A549 (cell line): Measurements from ENCODE around the gene RNF166. TPM values are rescaled to one million over a fixed set of nuclear protein-coding genes. Genes with fewer than 3 reads are reported as not detected.

Experiments
- ATAC-seq, 2 experiments: fragments of 200-7000 bp in 1 of 2; fragments of >200 bp in 1 of 2; cut with Nextera tagmentation in 1 of 2; cut with Tn5 transposase in 1 of 2; 3 replicates each; pipeline versions ENCODE4 v1.8.0 to v1.9.1; 2018 to 2020; ENCODE audit warnings: mild to moderate bottlenecking in 1 of 2, moderate library complexity in 1 of 2
- CTCF ChIA-PET: fragments of 300-600 bp; sonication (Branson Sonifier 250); formaldehyde crosslinking; extraction: SDS; loops from one replicate; lab custom pipeline; 2021; ENCODE audit warnings: antibody characterized with exemption, inconsistent platforms; lab: Yijun Ruan, JAX
- POLR2A ChIA-PET: fragments of 350-600 bp; formaldehyde crosslinking; extraction: SDS; loops from one replicate; lab custom pipeline; 2021; ENCODE audit warnings: antibody characterized with exemption, inconsistent platforms; lab: Yijun Ruan, JAX
- DNase-seq, 2 experiments: peaks; one replicate each; pipeline versions ENCODE4 v3.0.0 to v3.0.0-alpha.2; 2011 to 2016; ENCODE audit warnings: low read depth in 1 of 2, low spot score in 1 of 2
- FAIRE-seq: peaks from 2 replicates; lab custom pipeline; 2011; peaks lifted over from hg19 to GRCh38; lab: Jason Lieb, UNC
- H3K27ac ChIP-seq, 2 experiments: fragments of >200 bp; sonication (Bioruptor Twin); formaldehyde crosslinking; 3 replicates each; pipeline ENCODE4 v1.5.1; 2016 to 2017
- H3K4me1 ChIP-seq: fragments of >200 bp; sonication (Bioruptor Twin); formaldehyde crosslinking; 3 replicates; pipeline ENCODE4 v1.6.1; 2016
- H3K4me2 ChIP-seq: fragments of >200 bp; sonication (Bioruptor Twin); formaldehyde crosslinking; 3 replicates; pipeline ENCODE4 v1.6.1; 2016
- H3K4me3 ChIP-seq: fragments of >200 bp; sonication (Bioruptor Twin); formaldehyde crosslinking; 3 replicates; pipeline ENCODE4 v1.5.1; 2016
- H3K9me3 ChIP-seq: fragments of >200 bp; sonication (Bioruptor Twin); formaldehyde crosslinking; 3 replicates; pipeline ENCODE4 v1.6.1; 2016
- BHLHE40 ChIP-seq: IDR thresholded peaks from 2 replicates; pipeline ENCODE4 v1.6.1; 2012; ENCODE audit warnings: low read depth, low read length, inconsistent platforms
- CEBPB ChIP-seq, 2 experiments: fragments of >200 bp in 1 of 2; sonication (Bioruptor Twin) in 1 of 2; formaldehyde crosslinking in 1 of 2; IDR thresholded peaks; 2 replicates each; pipeline ENCODE4 v1.6.1; 2012 to 2016
- CHD2 ChIP-seq: fragments of 150-350 bp; IDR thresholded peaks from 2 replicates; pipeline ENCODE4 v1.6.1; 2014; ENCODE audit warnings: low read length; ENCODE audit not compliant: partially characterized antibody
- CHD4 ChIP-seq: fragments of 200-600 bp; sonication (generic); IDR thresholded peaks from 2 replicates; pipeline ENCODE4 v1.6.1; 2016; ENCODE audit warnings: antibody characterized with exemption, mild to moderate bottlenecking, borderline replicate concordance
- EHF ChIP-seq: fragments of 250-450 bp; sonication (Bioruptor Pico); IDR thresholded peaks from 2 replicates; pipeline ENCODE4 v1.5.0; 2020; ENCODE audit warnings: mild to moderate bottlenecking
- EP300 ChIP-seq, 2 experiments: fragments of >200 bp; sonication (Bioruptor Twin); formaldehyde crosslinking; IDR thresholded peaks; 2 replicates in 1 of 2; 3 replicates in 1 of 2; pipeline ENCODE4 v1.6.1; 2016 to 2017
- ESRRA ChIP-seq: fragments of 150-350 bp; IDR thresholded peaks from 2 replicates; pipeline ENCODE4 v1.6.1; 2014; ENCODE audit warnings: mild to moderate bottlenecking, low read length, borderline replicate concordance
- FOSB ChIP-seq: fragments of 250-450 bp; sonication (Bioruptor Pico); IDR thresholded peaks from 2 replicates; pipeline ENCODE4 v1.5.0; 2020; ENCODE audit warnings: mild to moderate bottlenecking, moderate library complexity
- FOSL2 ChIP-seq, 2 experiments: fragments of 450-650 bp in 1 of 2; fragments of >200 bp in 1 of 2; sonication (Bioruptor Twin) in 1 of 2; formaldehyde crosslinking; IDR thresholded peaks; 2 replicates each; pipeline versions ENCODE4 v1.5.0 to v1.6.1; 2016 to 2020; ENCODE audit warnings: mild to moderate bottlenecking in 1 of 2, moderate library complexity in 1 of 2
- HEYL ChIP-seq: fragments of 250-450 bp; sonication (Bioruptor Pico); IDR thresholded peaks from 2 replicates; pipeline ENCODE4 v1.8.0; 2021; ENCODE audit warnings: mild to moderate bottlenecking, moderate library complexity
- HMGXB4 ChIP-seq: fragments of 250-450 bp; sonication (Bioruptor Pico); IDR thresholded peaks from 2 replicates; pipeline ENCODE4 v1.5.0; 2021; ENCODE audit warnings: mild to moderate bottlenecking, moderate library complexity, borderline replicate concordance
- HOXB5 ChIP-seq: fragments of 250-450 bp; sonication (Bioruptor Pico); IDR thresholded peaks from 2 replicates; pipeline ENCODE4 v1.5.0; 2020; ENCODE audit warnings: mild to moderate bottlenecking, moderate library complexity
- JUNB ChIP-seq: fragments of >200 bp; sonication (Bioruptor Twin); formaldehyde crosslinking; IDR thresholded peaks from 2 replicates; pipeline ENCODE4 v1.6.1; 2016
- KDM1A ChIP-seq: fragments of 200-600 bp; sonication (generic); IDR thresholded peaks from 2 replicates; pipeline ENCODE4 v1.6.1; 2016; ENCODE audit warnings: low read depth, mild to moderate bottlenecking
- MAX ChIP-seq: IDR thresholded peaks from 2 replicates; pipeline ENCODE4 v1.6.1; 2012
- MAZ ChIP-seq: fragments of 150-350 bp; IDR thresholded peaks from 2 replicates; pipeline ENCODE4 v1.6.1; 2014; ENCODE audit warnings: antibody characterized with exemption, low read depth, low read length, borderline replicate concordance
- MYC ChIP-seq: IDR thresholded peaks from 2 replicates; pipeline ENCODE4 v1.6.1; 2012; ENCODE audit warnings: mild to moderate bottlenecking, inconsistent platforms, low read length, improper control_type of control experiment, borderline replicate concordance
- NFE2L2 ChIP-seq: fragments of 150-350 bp; conservative IDR thresholded peaks from 2 replicates; pipeline ENCODE4 v1.6.1; 2014; ENCODE audit warnings: low read length
- NPAS2 ChIP-seq: fragments of 250-450 bp; sonication (Bioruptor Pico); IDR thresholded peaks from 2 replicates; pipeline ENCODE4 v1.8.0; 2022; ENCODE audit warnings: mild to moderate bottlenecking, moderate library complexity, borderline replicate concordance
- POLR2A ChIP-seq: IDR thresholded peaks from 2 replicates; pipeline ENCODE4 v1.6.1; 2012; ENCODE audit warnings: mild to moderate bottlenecking, low read length
- POLR2AphosphoS2 ChIP-seq: conservative IDR thresholded peaks from 2 replicates; pipeline ENCODE4 v1.6.1; 2012; ENCODE audit warnings: low read length, improper control_type of control experiment, inconsistent platforms
- RAD21 ChIP-seq, 2 experiments: fragments of >200 bp in 1 of 2; sonication (Bioruptor Twin) in 1 of 2; formaldehyde crosslinking in 1 of 2; IDR thresholded peaks in 1 of 2; conservative IDR thresholded peaks in 1 of 2; 2 replicates in 1 of 2; 3 replicates in 1 of 2; pipeline ENCODE4 v1.6.1; 2012 to 2018; ENCODE audit warnings: inconsistent platforms in 1 of 2
- RCOR1 ChIP-seq: fragments of 150-350 bp; IDR thresholded peaks from 2 replicates; pipeline ENCODE4 v1.6.1; 2014; ENCODE audit warnings: antibody characterized with exemption, low read length, low read depth
- RFX5 ChIP-seq: fragments of 450-650 bp; IDR thresholded peaks from 2 replicates; pipeline ENCODE4 v1.7.1; 2014; ENCODE audit warnings: antibody characterized with exemption, mild to moderate bottlenecking, moderate library complexity
- TFCP2L1 ChIP-seq: fragments of 250-450 bp; sonication (Bioruptor Pico); IDR thresholded peaks from 2 replicates; pipeline ENCODE4 v1.5.0; 2021; ENCODE audit warnings: mild to moderate bottlenecking
- ZC3H11A ChIP-seq: fragments of 450-650 bp; IDR thresholded peaks from 2 replicates; pipeline ENCODE4 v1.6.1; 2014; ENCODE audit warnings: antibody characterized with exemption, mild to moderate bottlenecking
- WGBS: methylation state at CpG from one replicate; pipeline ENCODE4 v1.1.6; 2017; ENCODE audit errors: missing lambda C conversion rate; 5-methylcytosine and 5-hydroxymethylcytosine counted together
- polyA plus RNA-seq, 4 experiments: library from polyadenylated mRNA; depleted of rRNA in 3 of 4; stranded (reverse); fragments of >200 nt; fragmentation: RNase III in 1 of 4; extraction: RNeasy Plus Mini Kit Qiagen cat#74134 plus additional on column Dnase treatment in 1 of 4; gene quantifications; 2 replicates in 3 of 4; 3 replicates in 1 of 4; pipeline ENCODE4 v1.2.3, GENCODE V29; 2011 to 2017
- TF ChIP-seq, protein P1 (sequence below): fragments of >200 bp; sonication (Bioruptor Twin); formaldehyde crosslinking; IDR thresholded peaks from 3 replicates; pipeline ENCODE4 v1.6.1; 2016
- TF ChIP-seq, protein P2 (sequence below): fragments of 450-650 bp; IDR thresholded peaks from 2 replicates; pipeline ENCODE4 v1.6.1; 2014; ENCODE audit warnings: antibody characterized with exemption
- TF ChIP-seq, protein P3 (sequence below): fragments of >200 bp; sonication (Bioruptor Twin); formaldehyde crosslinking; IDR thresholded peaks from 3 replicates; pipeline ENCODE4 v1.5.1; 2016

The RNF166 gene
- polyA plus RNA-seq, 2 of the 4 experiments (the other 2 are of a cell fraction): 9.4 to 11.6 TPM

DNA sequence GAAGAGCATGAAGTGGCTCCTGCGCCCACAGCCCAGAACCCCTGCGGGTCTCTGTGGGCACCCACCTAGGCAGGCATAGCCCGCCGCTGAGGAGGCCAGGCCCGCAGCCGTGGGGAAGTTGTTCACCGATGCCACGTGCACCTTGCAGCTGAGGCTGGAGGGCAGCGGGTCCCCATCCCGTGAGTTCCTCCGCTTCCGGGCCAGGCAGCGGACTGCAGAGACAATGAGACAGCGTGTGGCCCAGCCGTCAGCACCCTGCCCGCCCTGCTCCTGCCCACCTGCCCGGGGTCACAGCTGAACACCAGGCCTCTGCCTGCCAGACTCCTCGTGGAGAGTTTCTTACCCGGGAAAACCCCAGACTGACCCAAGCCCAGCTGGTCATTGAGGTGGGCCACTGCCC lies 48.8 kb downstream of the RNF166 start:
- no peak overlapping the region for H3K4me2 ChIP-seq
- no peak overlapping the region for H3K4me3 ChIP-seq
- DNase-seq: no peak
- no peaks in the 10 kb centered on the region for H3K9me3 ChIP-seq
- ChIA-PET CTCF (no interaction called here), POLR2A (no interaction called here)
- H3K27ac ChIP-seq: no peak overlapping the region
- TF ChIP-seq KDM1A (no peak), CEBPB (IDR thresholded peaks at IDR 0.05) (no peak), ZC3H11A (no peak), JUNB (no peak), POLR2A (no peak), ESRRA (no peak), FOSL2 (IDR thresholded peaks at IDR 0.05) (no peak), FOSL2 (CRISPR knock-in tag; IDR thresholded peaks at IDR 0.05) (no peak), HOXB5 (CRISPR knock-in tag) (no peak), HEYL (CRISPR knock-in tag) (no peak), POLR2AphosphoS2 (no peak), FOSB (CRISPR knock-in tag) (no peak), MAZ (no peak)
- TF ChIP-seq, protein P1, sequence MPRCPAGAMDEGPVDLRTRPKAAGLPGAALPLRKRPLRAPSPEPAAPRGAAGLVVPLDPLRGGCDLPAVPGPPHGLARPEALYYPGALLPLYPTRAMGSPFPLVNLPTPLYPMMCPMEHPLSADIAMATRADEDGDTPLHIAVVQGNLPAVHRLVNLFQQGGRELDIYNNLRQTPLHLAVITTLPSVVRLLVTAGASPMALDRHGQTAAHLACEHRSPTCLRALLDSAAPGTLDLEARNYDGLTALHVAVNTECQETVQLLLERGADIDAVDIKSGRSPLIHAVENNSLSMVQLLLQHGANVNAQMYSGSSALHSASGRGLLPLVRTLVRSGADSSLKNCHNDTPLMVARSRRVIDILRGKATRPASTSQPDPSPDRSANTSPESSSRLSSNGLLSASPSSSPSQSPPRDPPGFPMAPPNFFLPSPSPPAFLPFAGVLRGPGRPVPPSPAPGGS: no peak
- 97% methylated on average over 14 of the region's 19 CpGs for WGBS
- no peak for FAIRE-seq
- H3K4me1 ChIP-seq: peaks cover 5% of the 10 kb centered on the region; the same call in 1 of the 3 replicates
- no peak for ATAC-seq

DNA sequence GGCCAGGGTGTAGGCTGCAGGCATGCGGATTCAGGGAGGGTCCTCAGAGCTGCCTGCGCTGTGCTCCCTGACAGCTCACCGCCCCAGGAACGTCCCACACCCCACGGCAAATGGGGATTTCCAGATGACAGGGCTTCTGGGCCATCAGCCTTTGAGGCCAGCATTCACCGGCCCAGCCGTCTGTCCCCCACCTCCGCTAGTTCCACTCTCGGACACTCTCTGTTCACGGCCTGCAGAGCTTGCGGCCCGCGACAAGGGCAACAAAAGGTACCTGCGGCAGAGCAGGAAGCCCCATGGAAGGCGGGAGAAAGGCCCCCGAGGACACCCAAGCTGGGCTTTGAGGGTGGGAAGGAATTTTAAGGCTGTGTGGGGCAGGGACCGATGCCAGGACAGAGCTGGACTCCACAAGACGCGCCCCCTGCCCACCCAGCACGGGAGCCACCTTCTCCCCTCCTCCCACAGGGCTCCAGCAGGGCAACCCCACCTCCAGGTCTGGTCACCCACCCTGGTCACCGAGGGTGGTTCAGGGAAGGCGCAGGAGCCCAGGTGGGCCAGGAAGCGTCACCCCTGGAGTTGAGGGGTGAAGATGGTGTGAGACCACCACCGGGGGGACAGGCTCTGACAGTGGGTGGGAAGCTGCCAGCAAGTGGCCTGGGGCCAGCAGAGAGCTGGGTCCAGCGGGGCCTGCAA lies 49.8 kb downstream of the RNF166 start:
- POLR2A ChIA-PET: no interaction called here
- TF ChIP-seq MAX (no peak), EHF (CRISPR knock-in tag) (no peak), MYC (no peak), RCOR1 (no peak), BHLHE40 (no peak), NPAS2 (CRISPR knock-in tag) (no peak), CHD4 (no peak), RFX5 (no peak), TFCP2L1 (no peak), HEYL (CRISPR knock-in tag) (no peak), HMGXB4 (no peak), CHD2 (no peak), NFE2L2 (no peak), RAD21 (conservative IDR thresholded peaks at IDR 0.05 in 1 of 2, IDR thresholded peaks at IDR 0.05 in 1 of 2) (no peak), EP300 (IDR thresholded peaks at IDR 0.05) (no peak)
- TF ChIP-seq, protein P2, sequence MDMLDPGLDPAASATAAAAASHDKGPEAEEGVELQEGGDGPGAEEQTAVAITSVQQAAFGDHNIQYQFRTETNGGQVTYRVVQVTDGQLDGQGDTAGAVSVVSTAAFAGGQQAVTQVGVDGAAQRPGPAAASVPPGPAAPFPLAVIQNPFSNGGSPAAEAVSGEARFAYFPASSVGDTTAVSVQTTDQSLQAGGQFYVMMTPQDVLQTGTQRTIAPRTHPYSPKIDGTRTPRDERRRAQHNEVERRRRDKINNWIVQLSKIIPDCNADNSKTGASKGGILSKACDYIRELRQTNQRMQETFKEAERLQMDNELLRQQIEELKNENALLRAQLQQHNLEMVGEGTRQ: no peak
- TF ChIP-seq, protein P3, sequence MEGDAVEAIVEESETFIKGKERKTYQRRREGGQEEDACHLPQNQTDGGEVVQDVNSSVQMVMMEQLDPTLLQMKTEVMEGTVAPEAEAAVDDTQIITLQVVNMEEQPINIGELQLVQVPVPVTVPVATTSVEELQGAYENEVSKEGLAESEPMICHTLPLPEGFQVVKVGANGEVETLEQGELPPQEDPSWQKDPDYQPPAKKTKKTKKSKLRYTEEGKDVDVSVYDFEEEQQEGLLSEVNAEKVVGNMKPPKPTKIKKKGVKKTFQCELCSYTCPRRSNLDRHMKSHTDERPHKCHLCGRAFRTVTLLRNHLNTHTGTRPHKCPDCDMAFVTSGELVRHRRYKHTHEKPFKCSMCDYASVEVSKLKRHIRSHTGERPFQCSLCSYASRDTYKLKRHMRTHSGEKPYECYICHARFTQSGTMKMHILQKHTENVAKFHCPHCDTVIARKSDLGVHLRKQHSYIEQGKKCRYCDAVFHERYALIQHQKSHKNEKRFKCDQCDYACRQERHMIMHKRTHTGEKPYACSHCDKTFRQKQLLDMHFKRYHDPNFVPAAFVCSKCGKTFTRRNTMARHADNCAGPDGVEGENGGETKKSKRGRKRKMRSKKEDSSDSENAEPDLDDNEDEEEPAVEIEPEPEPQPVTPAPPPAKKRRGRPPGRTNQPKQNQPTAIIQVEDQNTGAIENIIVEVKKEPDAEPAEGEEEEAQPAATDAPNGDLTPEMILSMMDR: no peak
- TF ChIP-seq, all 56 proteins: peak for 0
- FAIRE-seq: no peak
- peak overlapping the region in 1 of 2 experiments; percentile 32; a peak in 1 of 6 replicates for H3K27ac ChIP-seq
- peaks cover 6% of the 10 kb centered on the region for H3K4me1 ChIP-seq
- no peak overlapping the region for H3K4me3 ChIP-seq
- H3K9me3 ChIP-seq: no peaks in the 10 kb centered on the region
- CTCF ChIA-PET: no interaction called here
- no peak for DNase-seq
- no peak overlapping the region for H3K4me2 ChIP-seq
- 74% methylated on average over 23 of the region's 25 CpGs for WGBS
- no peak for ATAC-seq
